Testis (tissue), 2 donors: Measurements from ENCODE around the gene PI4KB.
"Not testable (repeated sequence)": the region's sequence is repeated elsewhere in the genome, so short reads cannot be mapped to it uniquely, and the experiment has no call there.

Experiments used
- POLR2A ChIP-seq: fragments of 450-650 bp; IDR thresholded peaks from one replicate; pipeline ENCODE4 v1.6.1; 2017; ENCODE audit warnings: antibody characterized with exemption, mild to moderate bottlenecking, moderate library complexity
- TF ChIP-seq, protein P1 (sequence below), 3 experiments: fragments of 450-650 bp in 2 of 3; fragments of 200-600 bp in 1 of 3; sonication (generic) in 1 of 3; IDR thresholded peaks; one replicate each; pipeline ENCODE4 v1.5.1; 2016 to 2019; ENCODE audit warnings: antibody characterized with exemption in 3 of 3, mild to moderate bottlenecking in 2 of 3, moderate library complexity in 1 of 3

DNA sequence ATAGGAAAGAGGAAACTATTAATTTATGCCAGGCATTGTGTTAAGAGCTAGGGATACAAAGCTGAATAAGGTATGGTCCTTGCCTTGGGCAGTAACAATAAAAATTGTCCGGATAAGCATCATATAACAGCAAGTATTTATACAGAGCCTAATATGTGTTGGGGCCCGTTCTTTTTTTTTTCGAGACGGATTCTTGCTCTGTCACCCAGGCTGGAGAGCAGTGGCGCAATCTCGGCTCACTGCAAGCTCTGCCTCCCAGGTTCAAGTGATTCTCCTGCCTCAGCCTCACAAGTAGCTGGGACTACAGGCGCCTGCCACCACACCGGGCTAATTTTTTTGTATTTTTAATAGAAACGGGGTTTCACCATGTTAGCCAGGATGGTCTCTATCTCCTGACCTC lies 23.1 kb upstream of the PI4KB start:
- TF ChIP-seq, protein P1, sequence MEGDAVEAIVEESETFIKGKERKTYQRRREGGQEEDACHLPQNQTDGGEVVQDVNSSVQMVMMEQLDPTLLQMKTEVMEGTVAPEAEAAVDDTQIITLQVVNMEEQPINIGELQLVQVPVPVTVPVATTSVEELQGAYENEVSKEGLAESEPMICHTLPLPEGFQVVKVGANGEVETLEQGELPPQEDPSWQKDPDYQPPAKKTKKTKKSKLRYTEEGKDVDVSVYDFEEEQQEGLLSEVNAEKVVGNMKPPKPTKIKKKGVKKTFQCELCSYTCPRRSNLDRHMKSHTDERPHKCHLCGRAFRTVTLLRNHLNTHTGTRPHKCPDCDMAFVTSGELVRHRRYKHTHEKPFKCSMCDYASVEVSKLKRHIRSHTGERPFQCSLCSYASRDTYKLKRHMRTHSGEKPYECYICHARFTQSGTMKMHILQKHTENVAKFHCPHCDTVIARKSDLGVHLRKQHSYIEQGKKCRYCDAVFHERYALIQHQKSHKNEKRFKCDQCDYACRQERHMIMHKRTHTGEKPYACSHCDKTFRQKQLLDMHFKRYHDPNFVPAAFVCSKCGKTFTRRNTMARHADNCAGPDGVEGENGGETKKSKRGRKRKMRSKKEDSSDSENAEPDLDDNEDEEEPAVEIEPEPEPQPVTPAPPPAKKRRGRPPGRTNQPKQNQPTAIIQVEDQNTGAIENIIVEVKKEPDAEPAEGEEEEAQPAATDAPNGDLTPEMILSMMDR (IDR thresholded peaks at IDR 0.05): not testable (repeated sequence)
- TF ChIP-seq POLR2A: not testable (repeated sequence)
